H1 (cell line): Measurements from ENCODE around the gene SLAMF1. TPM values are rescaled to one million over a fixed set of nuclear protein-coding genes. Genes with fewer than 3 reads are reported as not detected.

Experiments
- CTCF ChIA-PET: fragments of 300-600 bp; sonication (Branson Sonifier 250); formaldehyde crosslinking; loops from one replicate; lab custom pipeline; 2021; ENCODE audit not compliant: partially characterized antibody; lab: Charles Lee
- POLR2A ChIA-PET: fragments of 300-600 bp; sonication (Branson Sonifier 250); formaldehyde crosslinking; loops from one replicate; lab custom pipeline; 2021; ENCODE audit warnings: inconsistent platforms; ENCODE audit not compliant: partially characterized antibody; lab: Charles Lee
- DNase-seq, 2 experiments: peaks; one replicate each; pipeline versions ENCODE4 v3.0.0 to v3.0.0-alpha.2; 2010 to 2022; ENCODE audit warnings: low spot score in 2 of 2, low read depth in 1 of 2, mixed read lengths in 1 of 2
- FAIRE-seq: peaks from 2 replicates; lab custom pipeline; 2011; peaks lifted over from hg19 to GRCh38; lab: Jason Lieb, UNC
- H2AFZ ChIP-seq: 2 replicates; pipeline ENCODE4 v1.8.1; 2012; ENCODE audit warnings: low read length, inconsistent platforms
- H2AK5ac ChIP-seq: 2 replicates; pipeline ENCODE4 v1.6.1; 2013; ENCODE audit warnings: low read depth, low read length
- H2BK120ac ChIP-seq: replicated peaks from 2 replicates; pipeline ENCODE3; 2013; ENCODE audit warnings: low read depth, low read length, inconsistent platforms
- H2BK12ac ChIP-seq: 2 replicates; pipeline ENCODE4 v1.6.1; 2013; ENCODE audit warnings: low read depth, low read length
- H2BK15ac ChIP-seq: 2 replicates; pipeline ENCODE4 v1.6.1; 2013; ENCODE audit warnings: low read length
- H2BK20ac ChIP-seq: 2 replicates; pipeline ENCODE4 v1.6.1; 2013; ENCODE audit warnings: low read length
- H2BK5ac ChIP-seq: 2 replicates; pipeline ENCODE4 v1.6.1; 2013; ENCODE audit warnings: low read depth, low read length
- H3K14ac ChIP-seq: 2 replicates; pipeline ENCODE4 v1.6.1; 2013; ENCODE audit warnings: inconsistent platforms; ENCODE audit not compliant: insufficient read length
- H3K18ac ChIP-seq: 2 replicates; pipeline ENCODE4 v1.6.1; 2013; ENCODE audit warnings: low read length; ENCODE audit errors: extremely low read depth
- H3K23ac ChIP-seq: 2 replicates; pipeline ENCODE4 v1.6.1; 2013; ENCODE audit warnings: inconsistent platforms; ENCODE audit not compliant: insufficient read length
- H3K23me2 ChIP-seq: 2 replicates; pipeline ENCODE4 v1.6.1; 2013; ENCODE audit warnings: low read depth, low read length
- H3K27ac ChIP-seq: 2 replicates; pipeline ENCODE4 v1.6.1; 2011; ENCODE audit warnings: low read depth, low read length, inconsistent platforms
- H3K27me3 ChIP-seq, 4 experiments: replicated peaks in 1 of 4; 1 replicate in 1 of 4; 2 replicates in 3 of 4; pipeline versions ENCODE4 v1.6.1 to v1.8.1; 2011 to 2013; ENCODE audit warnings: low read length in 3 of 4, mild to moderate bottlenecking in 3 of 4, inconsistent platforms in 2 of 4, mixed read lengths in 2 of 4, moderate library complexity in 1 of 4; ENCODE audit not compliant: control insufficient read depth in 3 of 4, insufficient read depth in 3 of 4; ENCODE audit errors: extremely low read depth in 1 of 4
- H3K36me3 ChIP-seq, 4 experiments: 2 replicates each; pipeline versions ENCODE4 v1.6.1 to v1.8.1; 2011 to 2013; ENCODE audit warnings: mild to moderate bottlenecking in 4 of 4, low read length in 3 of 4, moderate library complexity in 2 of 4, control low read depth in 1 of 4, inconsistent platforms in 1 of 4; ENCODE audit not compliant: insufficient read depth in 4 of 4, control insufficient read depth in 2 of 4
- H3K4ac ChIP-seq: replicated peaks from 2 replicates; pipeline ENCODE3; 2013; ENCODE audit warnings: low read length, low read depth, mixed read lengths, inconsistent platforms; ENCODE audit not compliant: insufficient read length
- H3K4me1 ChIP-seq, 4 experiments: replicated peaks in 1 of 4; 1 replicate in 1 of 4; 2 replicates in 3 of 4; pipeline versions ENCODE4 v1.6.1 to v1.8.1; 2011 to 2013; ENCODE audit warnings: low read length in 3 of 4, inconsistent platforms in 2 of 4, mixed read lengths in 1 of 4; ENCODE audit not compliant: insufficient read depth in 4 of 4, control insufficient read depth in 3 of 4
- H3K4me2 ChIP-seq, 2 experiments: 2 replicates each; pipeline versions ENCODE4 v1.6.1 to v1.8.1; 2011 to 2013; ENCODE audit warnings: low read depth in 2 of 2, low read length in 2 of 2, control low read depth in 1 of 2, inconsistent platforms in 1 of 2, mild to moderate bottlenecking in 1 of 2; ENCODE audit not compliant: insufficient read depth in 1 of 2
- H3K4me3 ChIP-seq, 4 experiments: fragments of 200-600, 300-600 bp in 1 of 4; sonication (generic), shearing (Covaris generic), sonication (Bioruptor Twin) in 1 of 4; 2 replicates each; pipeline versions ENCODE4 v1.5.1 to v1.8.1; 2011 to 2016; ENCODE audit warnings: low read length in 4 of 4, low read depth in 3 of 4, control low read depth in 2 of 4, inconsistent platforms in 2 of 4, mild to moderate bottlenecking in 2 of 4, mixed read lengths in 1 of 4, moderate library complexity in 1 of 4; ENCODE audit not compliant: insufficient read depth in 2 of 4; ENCODE audit errors: extremely low read depth in 1 of 4
- H3K56ac ChIP-seq: replicated peaks from 2 replicates; pipeline ENCODE3; 2013; ENCODE audit warnings: low read depth, mild to moderate bottlenecking, mixed read lengths, low read length, inconsistent platforms; ENCODE audit not compliant: insufficient read length
- H3K79me1 ChIP-seq: 2 replicates; pipeline ENCODE4 v1.6.1; 2013; ENCODE audit warnings: low read depth, low read length, control low read depth
- H3K79me2 ChIP-seq, 2 experiments: 2 replicates each; pipeline versions ENCODE4 v1.6.1 to v1.8.1; 2012 to 2013; ENCODE audit warnings: low read length in 2 of 2, mild to moderate bottlenecking in 2 of 2, inconsistent platforms in 1 of 2; ENCODE audit not compliant: insufficient read depth in 2 of 2, control insufficient read depth in 1 of 2
- H3K9ac ChIP-seq, 4 experiments: replicated peaks in 1 of 4; 1 replicate in 1 of 4; 2 replicates in 3 of 4; pipeline versions ENCODE4 v1.6.1 to v1.8.1; 2011 to 2013; ENCODE audit warnings: low read depth in 3 of 4, low read length in 3 of 4, control low read depth in 2 of 4, mild to moderate bottlenecking in 2 of 4, moderate library complexity in 2 of 4, inconsistent platforms in 1 of 4; ENCODE audit errors: extremely low read depth in 1 of 4
- H3K9me3 ChIP-seq, 2 experiments: 2 replicates each; pipeline versions ENCODE4 v1.6.1 to v1.8.1; 2012 to 2013; ENCODE audit warnings: mild to moderate bottlenecking in 2 of 2, moderate library complexity in 2 of 2, control low read depth in 1 of 2, inconsistent platforms in 1 of 2, low read depth in 1 of 2, low read length in 1 of 2, mixed read lengths in 1 of 2; ENCODE audit not compliant: insufficient read depth in 2 of 2
- H4K20me1 ChIP-seq, 2 experiments: replicated peaks in 1 of 2; 2 replicates each; pipeline versions ENCODE3 to v1.8.1; 2011 to 2013; ENCODE audit warnings: inconsistent platforms in 2 of 2, low read length in 2 of 2, mild to moderate bottlenecking in 1 of 2; ENCODE audit not compliant: insufficient read depth in 2 of 2, control insufficient read depth in 1 of 2
- H4K5ac ChIP-seq: 2 replicates; pipeline ENCODE4 v1.6.1; 2013; ENCODE audit warnings: low read length, low read depth, mixed read lengths, inconsistent platforms; ENCODE audit not compliant: insufficient read length
- H4K8ac ChIP-seq: 2 replicates; pipeline ENCODE4 v1.8.0; 2013; ENCODE audit warnings: mild to moderate bottlenecking, moderate library complexity, low read length, inconsistent platforms; ENCODE audit not compliant: insufficient read depth; ENCODE audit errors: extremely low read depth
- H4K91ac ChIP-seq: replicated peaks from 2 replicates; pipeline ENCODE3; 2013; ENCODE audit warnings: low read length, mixed read lengths, inconsistent platforms; ENCODE audit not compliant: insufficient read length
- TCF12 ChIP-seq: IDR thresholded peaks from 2 replicates; pipeline ENCODE4 v1.6.1; 2011; ENCODE audit warnings: low read depth, mild to moderate bottlenecking, low read length
- WGBS, 2 experiments: shearing (Covaris generic) in 1 of 2; methylation state at CpG; one replicate each; pipeline versions ENCODE4 v1.1.6 to v1.1.7; 2013 to 2015; ENCODE audit warnings: low lambda C conversion rate in 2 of 2, mixed read lengths in 2 of 2, inconsistent platforms in 1 of 2, low coverage in 1 of 2, missing lambda C conversion rate in 1 of 2; ENCODE audit not compliant: insufficient replicate concordance in 2 of 2, insufficient coverage in 1 of 2, insufficient read length in 1 of 2; ENCODE audit errors: extremely low coverage in 1 of 2, missing lambda C conversion rate in 1 of 2; 5-methylcytosine and 5-hydroxymethylcytosine counted together
- polyA plus RNA-seq, 7 experiments: library from polyadenylated mRNA; depleted of rRNA in 3 of 7; stranded (reverse) in 5 of 7; unstranded in 2 of 7; fragments of >200 nt in 5 of 7; fragments of 200-250 nt in 2 of 7; gene quantifications; 1 replicate in 5 of 7; 2 replicates in 1 of 7; 4 replicates in 1 of 7; pipeline versions ENCODE4 v1.2.1 to v1.2.3, GENCODE V29; 2011 to 2013; ENCODE audit warnings: missing spikeins in 2 of 7, mixed read lengths in 2 of 7
- total RNA-seq: library from RNA; stranded (reverse); fragmentation: NEBNext Ultra II Directional; extraction: Animal tissue kit (Norgen Biotek cat#: 25700); gene quantifications from 2 replicates; pipeline ENCODE4 v1.2.1, GENCODE V29; 2021

The SLAMF1 gene
- total and polyA plus RNA-seq, 2 of the 8 experiments (the other 6 are each of a cell fraction or from before 2014, with no cell fraction given), result not detected

- Histone ChIP-seq H3K23me2 (no peaks in the 10 kb centered on the region), H3K4me3 (no peak overlapping the region), H2BK20ac (no peak overlapping the region), H3K4me1 (no peaks in the 10 kb centered on the region), H2BK5ac (no peak overlapping the region), H3K27me3 (no peaks in the 10 kb centered on the region), H3K56ac (no peak overlapping the region), H3K79me1 (no peaks in the 10 kb centered on the region), H3K4ac (no peak overlapping the region), H3K18ac (no peak overlapping the region), H3K4me2 (no peak overlapping the region), H2BK15ac (no peak overlapping the region), H4K91ac (no peak overlapping the region), H3K27ac (no peak overlapping the region), H2AK5ac (no peak overlapping the region), H3K23ac (no peak overlapping the region), H3K36me3 (no peaks in the 10 kb centered on the region), H4K5ac (no peak overlapping the region), H3K79me2 (no peaks in the 10 kb centered on the region), H4K8ac (no peak overlapping the region), H2AFZ (no peak overlapping the region), H3K9ac (no peak overlapping the region), H4K20me1 (no peaks in the 10 kb centered on the region), H3K14ac (no peak overlapping the region), H2BK12ac (no peak overlapping the region), H2BK120ac (no peak overlapping the region), H3K9me3 (no peaks in the 10 kb centered on the region)
- POLR2A ChIA-PET, result no interaction called here
- no peak for TF ChIP-seq TCF12
- CTCF ChIA-PET, result interaction anchor here (1.6 to 1.8 kb wide), 2 partner anchors 50 to 55 kb away, joined by 5 to 6 read pairs; no protein-coding TSS in a partner anchor
- WGBS, 2 experiments, result 92% methylated on average over 10 of the region's 10 CpGs; no CpG with 5 or more reads in 1 of the 2 experiments
- FAIRE-seq (no peak), DNase-seq (no peak)
These were observed 20.9 kb downstream of the SLAMF1 start for GRCh38 chr1:160625725-160626498.
